ENCODE results near the gene SLC25A3. TPM values are rescaled to one million over a fixed set of nuclear protein-coding genes. Genes with fewer than 3 reads are reported as not detected.
"Not testable (repeated sequence)": the region's sequence is repeated elsewhere in the genome, so short reads cannot be mapped to it uniquely, and the experiment has no call there.

Gene SLC25A3
- total RNA-seq, 6 donors from 2014 or later, result 185 to 483 (median 347) TPM

GRCh38 chr12:98594050-98594835, 757 bp downstream of the SLC25A3 start:
- TF ChIP-seq EP300 (IDR thresholded peaks at IDR 0.05), result no peak
- no peak for TF ChIP-seq CTCF (IDR thresholded peaks at IDR 0.05)
- TF ChIP-seq POLR2AphosphoS5 (IDR thresholded peaks at IDR 0.05), result no peak
- no peak for TF ChIP-seq POLR2A (IDR thresholded peaks at IDR 0.05)
- H3K27me3 ChIP-seq, result no peaks in the 10 kb centered on the region
- ATAC-seq (ENCODE audit: low FRiP score in 2 of 2) (peak; percentile 73 to 78), DNase-seq (peak; percentile 50 to 91)
- H3K4me3 ChIP-seq, result peak overlapping the region; percentile 72 to 91 (median 80)
- peaks cover 15 to 32% (median 19%) of the 10 kb centered on the region in 4 donors for H3K4me1 ChIP-seq
- H3K27ac ChIP-seq, result peak overlapping the region; percentile 95 to 99 (median 98)
- WGBS, 2 donors, result 0 to 1% methylated on average over 15 to 24 of the region's 35 CpGs
- H3K36me3 ChIP-seq, result peaks cover 20 to 34% (median 23%) of the 10 kb centered on the region in 4 donors
- H3K9me3 ChIP-seq, result no peaks in the 10 kb centered on the region

DNA sequence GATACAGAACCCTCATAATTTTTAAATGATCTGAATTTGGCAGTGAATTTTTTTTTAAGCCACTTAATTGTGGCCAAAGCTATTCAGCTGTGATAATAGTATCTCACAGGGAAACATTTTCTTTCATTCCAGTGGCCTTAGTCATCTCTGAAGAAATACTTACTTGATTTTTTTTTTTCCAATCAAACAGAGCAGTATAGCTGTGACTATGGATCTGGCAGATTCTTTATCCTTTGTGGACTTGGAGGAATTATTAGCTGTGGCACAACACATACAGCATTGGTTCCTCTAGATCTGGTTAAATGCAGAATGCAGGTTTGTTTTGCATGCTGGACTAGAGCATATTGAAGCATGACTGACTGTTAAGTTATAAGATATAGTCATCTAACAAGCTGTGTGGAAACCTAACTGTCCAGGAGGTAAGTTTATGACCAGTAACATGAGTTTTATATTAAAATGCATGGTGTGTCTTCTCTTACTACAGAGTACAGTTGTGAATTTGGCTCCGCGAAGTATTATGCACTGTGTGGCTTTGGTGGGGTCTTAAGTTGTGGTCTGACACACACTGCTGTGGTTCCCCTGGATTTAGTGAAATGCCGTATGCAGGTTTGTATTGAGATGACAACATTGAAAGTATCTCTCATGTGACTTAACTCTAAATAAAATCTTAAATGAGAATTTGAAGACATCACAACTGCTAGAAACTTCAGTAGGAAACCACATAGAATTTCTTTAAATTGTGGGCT, 1.9 kb downstream of the SLC25A3 start:
- Histone ChIP-seq H3K9me3 (no peaks in the 10 kb centered on the region), H3K27me3 (no peaks in the 10 kb centered on the region), H3K36me3 (peaks cover 31 to 46% (median 35%) of the 10 kb centered on the region in 4 donors), H3K4me1 (peaks cover 15 to 32% (median 19%) of the 10 kb centered on the region in 4 donors), H3K27ac (peak overlapping the region in 3 of 4 donors; percentile 95 to 99 (median 99)), H3K4me3 (peak overlapping the region in 3 of 4 donors; percentile 72 to 80 (median 79))
- TF ChIP-seq EP300 (IDR thresholded peaks at IDR 0.05), result no peak
- TF ChIP-seq POLR2AphosphoS5 (IDR thresholded peaks at IDR 0.05), result no peak
- TF ChIP-seq CTCF (IDR thresholded peaks at IDR 0.05), result no peak
- no peak for TF ChIP-seq POLR2A (IDR thresholded peaks at IDR 0.05)
- DNase-seq, result no peak
- ATAC-seq (ENCODE audit: low FRiP score in 2 of 2), result no peak
- WGBS, 2 donors, result 53 to 54% methylated on average over 3 of the region's 3 CpGs

- not testable (repeated sequence) for H3K9me3 ChIP-seq; H3K27me3 ChIP-seq; ATAC-seq (ENCODE audit: low FRiP score in 2 of 2); H3K4me3 ChIP-seq; H3K27ac ChIP-seq; DNase-seq
- WGBS, 2 donors, result 88 to 95% methylated on average over 5 of the region's 5 CpGs
- H3K36me3 ChIP-seq, result peaks cover 47 to 65% (median 54%) of the 10 kb centered on the region in 4 donors
- peaks cover 15 to 32% (median 19%) of the 10 kb centered on the region in 4 donors for H3K4me1 ChIP-seq
These were observed 3.8 kb downstream of the SLC25A3 start for GRCh38 chr12:98597313-98597712.

- no peak overlapping the region for H3K27ac ChIP-seq
- peaks cover 56 to 80% (median 74%) of the 10 kb centered on the region in 4 donors for H3K36me3 ChIP-seq
- no peaks in the 10 kb centered on the region for H3K9me3 ChIP-seq
- ATAC-seq (ENCODE audit: low FRiP score in 2 of 2) (no peak), DNase-seq (no peak)
- TF ChIP-seq CTCF (IDR thresholded peaks at IDR 0.05), result no peak
- no peak for TF ChIP-seq POLR2A (IDR thresholded peaks at IDR 0.05)
- TF ChIP-seq EP300 (IDR thresholded peaks at IDR 0.05), result no peak
- TF ChIP-seq POLR2AphosphoS5 (IDR thresholded peaks at IDR 0.05), result no peak
- no peaks in the 10 kb centered on the region for H3K27me3 ChIP-seq
- WGBS, 2 donors, result 91 to 92% methylated on average over 8 of the region's 8 CpGs
- peaks cover 0 to under 1% (median 0%) of the 10 kb centered on the region in 4 donors for H3K4me1 ChIP-seq
- no peak overlapping the region for H3K4me3 ChIP-seq
These were observed 8.4 kb downstream of the SLC25A3 start for GRCh38 chr12:98601924-98602323.

- no peak overlapping the region for H3K4me3 ChIP-seq
- ATAC-seq (ENCODE audit: low FRiP score in 2 of 2) (no peak), DNase-seq (no peak)
- H3K36me3 ChIP-seq, result peaks cover 16 to 35% (median 30%) of the 10 kb centered on the region in 4 donors
- 67 to 74% methylated on average over 2 of the region's 2 CpGs for WGBS, 2 donors
- peak in 2 of 6 experiments; percentile 6 to 21 for TF ChIP-seq CTCF (IDR thresholded peaks at IDR 0.05)
- no peak for TF ChIP-seq POLR2AphosphoS5 (IDR thresholded peaks at IDR 0.05)
- no peaks in the 10 kb centered on the region for H3K4me1 ChIP-seq
- no peaks in the 10 kb centered on the region for H3K9me3 ChIP-seq
- no peak overlapping the region for H3K27ac ChIP-seq
- H3K27me3 ChIP-seq, result no peaks in the 10 kb centered on the region
These were observed 13.0 kb downstream of the SLC25A3 start for GRCh38 chr12:98606359-98606988.
